ENCODE measurements around the gene FPR2.

Gene FPR2

DNA sequence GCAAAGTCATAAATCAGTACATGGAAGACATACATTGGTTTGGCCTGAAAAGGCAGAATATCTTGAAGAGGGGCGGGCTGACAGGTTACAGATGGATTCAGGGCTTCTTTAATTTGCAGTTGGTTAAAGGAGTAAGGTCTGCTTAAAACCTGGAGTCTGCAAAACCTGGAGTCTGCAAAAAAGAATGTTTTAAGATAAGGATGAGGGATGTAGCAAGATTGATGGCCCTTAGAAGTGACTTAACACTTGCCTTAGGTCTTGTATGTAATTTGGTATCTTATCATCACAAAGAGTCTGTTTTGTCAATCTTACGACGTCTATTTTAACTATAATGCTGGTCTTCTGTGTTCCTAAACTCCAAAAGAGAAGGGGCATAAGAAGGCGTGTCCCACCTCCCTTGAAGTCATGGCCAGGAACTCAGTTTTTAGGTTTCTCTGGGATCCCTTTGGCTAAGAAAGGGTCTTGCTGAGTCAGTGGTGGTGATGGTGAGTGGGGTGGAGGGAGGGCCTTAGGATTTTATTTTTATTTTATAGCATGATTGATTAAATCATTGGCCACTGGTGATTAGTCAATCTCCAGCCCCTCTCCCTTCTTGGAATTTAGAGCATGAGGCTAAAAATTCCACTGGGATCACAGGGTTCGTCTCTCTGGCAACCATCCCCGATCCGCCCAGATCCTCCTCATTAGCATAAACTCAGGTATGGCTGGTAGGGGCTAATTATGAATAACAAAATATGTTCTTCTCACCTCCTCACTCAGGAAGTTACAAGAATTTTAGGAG is 27.0 kb upstream of the FPR2 start:
- DNase-seq (ENCODE audit: low read depth in 1 of 2, low spot score in 1 of 2), result no peak
- no peak overlapping the region for H3K27ac ChIP-seq (replicated peaks)
- H3K27me3 ChIP-seq (ENCODE audit: insufficient read depth, poor library complexity, severe bottlenecking), result no peaks in the 10 kb centered on the region
- TF ChIP-seq GABPA (IDR thresholded peaks at IDR 0.05; ENCODE audit: low read depth) (no peak), POLR2AphosphoS5 (IDR thresholded peaks at IDR 0.05; ENCODE audit: low read depth) (no peak)
- TF ChIP-seq, protein P1, sequence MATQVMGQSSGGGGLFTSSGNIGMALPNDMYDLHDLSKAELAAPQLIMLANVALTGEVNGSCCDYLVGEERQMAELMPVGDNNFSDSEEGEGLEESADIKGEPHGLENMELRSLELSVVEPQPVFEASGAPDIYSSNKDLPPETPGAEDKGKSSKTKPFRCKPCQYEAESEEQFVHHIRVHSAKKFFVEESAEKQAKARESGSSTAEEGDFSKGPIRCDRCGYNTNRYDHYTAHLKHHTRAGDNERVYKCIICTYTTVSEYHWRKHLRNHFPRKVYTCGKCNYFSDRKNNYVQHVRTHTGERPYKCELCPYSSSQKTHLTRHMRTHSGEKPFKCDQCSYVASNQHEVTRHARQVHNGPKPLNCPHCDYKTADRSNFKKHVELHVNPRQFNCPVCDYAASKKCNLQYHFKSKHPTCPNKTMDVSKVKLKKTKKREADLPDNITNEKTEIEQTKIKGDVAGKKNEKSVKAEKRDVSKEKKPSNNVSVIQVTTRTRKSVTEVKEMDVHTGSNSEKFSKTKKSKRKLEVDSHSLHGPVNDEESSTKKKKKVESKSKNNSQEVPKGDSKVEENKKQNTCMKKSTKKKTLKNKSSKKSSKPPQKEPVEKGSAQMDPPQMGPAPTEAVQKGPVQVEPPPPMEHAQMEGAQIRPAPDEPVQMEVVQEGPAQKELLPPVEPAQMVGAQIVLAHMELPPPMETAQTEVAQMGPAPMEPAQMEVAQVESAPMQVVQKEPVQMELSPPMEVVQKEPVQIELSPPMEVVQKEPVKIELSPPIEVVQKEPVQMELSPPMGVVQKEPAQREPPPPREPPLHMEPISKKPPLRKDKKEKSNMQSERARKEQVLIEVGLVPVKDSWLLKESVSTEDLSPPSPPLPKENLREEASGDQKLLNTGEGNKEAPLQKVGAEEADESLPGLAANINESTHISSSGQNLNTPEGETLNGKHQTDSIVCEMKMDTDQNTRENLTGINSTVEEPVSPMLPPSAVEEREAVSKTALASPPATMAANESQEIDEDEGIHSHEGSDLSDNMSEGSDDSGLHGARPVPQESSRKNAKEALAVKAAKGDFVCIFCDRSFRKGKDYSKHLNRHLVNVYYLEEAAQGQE (IDR thresholded peaks at IDR 0.05; ENCODE audit: insufficient replicate concordance, low read depth), result no peak
- TF ChIP-seq, protein P2, sequence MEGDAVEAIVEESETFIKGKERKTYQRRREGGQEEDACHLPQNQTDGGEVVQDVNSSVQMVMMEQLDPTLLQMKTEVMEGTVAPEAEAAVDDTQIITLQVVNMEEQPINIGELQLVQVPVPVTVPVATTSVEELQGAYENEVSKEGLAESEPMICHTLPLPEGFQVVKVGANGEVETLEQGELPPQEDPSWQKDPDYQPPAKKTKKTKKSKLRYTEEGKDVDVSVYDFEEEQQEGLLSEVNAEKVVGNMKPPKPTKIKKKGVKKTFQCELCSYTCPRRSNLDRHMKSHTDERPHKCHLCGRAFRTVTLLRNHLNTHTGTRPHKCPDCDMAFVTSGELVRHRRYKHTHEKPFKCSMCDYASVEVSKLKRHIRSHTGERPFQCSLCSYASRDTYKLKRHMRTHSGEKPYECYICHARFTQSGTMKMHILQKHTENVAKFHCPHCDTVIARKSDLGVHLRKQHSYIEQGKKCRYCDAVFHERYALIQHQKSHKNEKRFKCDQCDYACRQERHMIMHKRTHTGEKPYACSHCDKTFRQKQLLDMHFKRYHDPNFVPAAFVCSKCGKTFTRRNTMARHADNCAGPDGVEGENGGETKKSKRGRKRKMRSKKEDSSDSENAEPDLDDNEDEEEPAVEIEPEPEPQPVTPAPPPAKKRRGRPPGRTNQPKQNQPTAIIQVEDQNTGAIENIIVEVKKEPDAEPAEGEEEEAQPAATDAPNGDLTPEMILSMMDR (IDR thresholded peaks at IDR 0.05; ENCODE audit: insufficient read depth, low read length), result no peak
- H3K4me3 ChIP-seq (replicated peaks; ENCODE audit: insufficient read depth, low read length), result no peak overlapping the region

DNA sequence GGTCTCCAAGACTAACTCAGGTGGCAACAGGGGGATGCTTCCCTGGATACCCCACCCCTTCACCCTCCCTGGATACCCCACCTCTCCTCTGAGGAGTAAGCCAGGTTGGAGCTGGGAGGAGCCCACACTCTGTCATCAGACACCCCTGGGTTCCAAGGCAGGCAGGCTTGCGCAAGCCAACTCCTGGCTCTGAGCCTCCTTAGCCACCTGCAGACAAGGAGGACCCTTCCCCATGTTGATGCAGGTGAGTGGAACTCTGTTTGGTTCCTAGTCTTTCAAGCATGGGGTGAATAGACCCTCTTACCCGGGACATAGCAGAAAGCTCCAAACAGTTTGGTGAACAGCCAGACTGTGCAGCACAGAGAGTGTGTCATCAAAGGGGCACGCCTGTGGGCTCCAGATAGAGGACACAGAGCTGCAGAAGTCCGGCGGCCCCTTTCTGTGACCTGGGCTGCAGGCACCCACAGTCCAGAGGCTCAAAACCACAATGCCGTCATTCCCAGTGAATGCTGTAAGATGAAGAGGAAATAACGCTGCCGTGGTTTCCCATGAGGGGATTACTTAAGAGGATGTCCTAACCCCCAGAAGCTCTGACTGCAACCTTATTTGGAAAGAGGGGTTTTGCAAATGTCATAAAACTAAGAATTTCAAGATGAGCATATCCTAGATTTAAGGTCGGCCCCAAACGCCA is 25.1 kb upstream of the FPR2 start:
- peak in 1 of 2 experiments; percentile 92 for DNase-seq (ENCODE audit: low read depth in 1 of 2, low spot score in 1 of 2)
- H3K27me3 ChIP-seq (ENCODE audit: insufficient read depth, poor library complexity, severe bottlenecking), result no peaks in the 10 kb centered on the region
- peak overlapping the region; percentile 60 for H3K27ac ChIP-seq (replicated peaks)
- no peak overlapping the region for H3K4me3 ChIP-seq (replicated peaks; ENCODE audit: insufficient read depth, low read length)
- peak; percentile 61; the same call in 1 of the 2 replicates for TF ChIP-seq GABPA (IDR thresholded peaks at IDR 0.05; ENCODE audit: low read depth)
- TF ChIP-seq POLR2AphosphoS5 (IDR thresholded peaks at IDR 0.05; ENCODE audit: low read depth), result peak; percentile 77
- TF ChIP-seq SPI1 (IDR thresholded peaks at IDR 0.05; ENCODE audit: borderline replicate concordance, low read depth), result peak; percentile 6; the same call in 1 of the 2 replicates
- TF ChIP-seq, protein P2 (IDR thresholded peaks at IDR 0.05; ENCODE audit: insufficient read depth, low read length), result no peak
- TF ChIP-seq, protein P1 (IDR thresholded peaks at IDR 0.05; ENCODE audit: insufficient replicate concordance, low read depth), result peak; percentile 17

DNA sequence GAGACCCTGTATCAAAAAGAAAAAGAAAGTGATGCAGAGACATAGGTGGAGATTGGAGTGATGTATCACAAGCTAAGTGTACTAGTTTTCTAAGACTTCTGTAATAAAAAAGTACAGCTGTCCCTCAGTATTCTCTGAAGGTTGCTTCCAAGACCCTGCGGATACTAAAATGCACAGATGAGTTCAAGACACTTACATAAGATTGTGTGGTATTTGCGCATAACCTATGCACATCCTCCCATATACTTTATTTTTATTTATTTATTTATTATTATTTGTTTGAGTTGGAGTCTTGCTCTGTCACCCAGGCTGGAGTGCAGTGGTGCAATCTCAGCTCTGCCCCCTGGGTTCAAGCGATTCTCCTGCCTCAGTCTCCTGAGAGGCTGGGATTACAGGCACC is 23.6 kb upstream of the FPR2 start:
- TF ChIP-seq, protein P1 (IDR thresholded peaks at IDR 0.05; ENCODE audit: insufficient replicate concordance, low read depth), result no peak
- TF ChIP-seq SPI1 (IDR thresholded peaks at IDR 0.05; ENCODE audit: borderline replicate concordance, low read depth) (no peak), POLR2AphosphoS5 (IDR thresholded peaks at IDR 0.05; ENCODE audit: low read depth) (no peak), GABPA (IDR thresholded peaks at IDR 0.05; ENCODE audit: low read depth) (no peak)
- TF ChIP-seq, protein P2 (IDR thresholded peaks at IDR 0.05; ENCODE audit: insufficient read depth, low read length), result no peak
- Histone ChIP-seq H3K4me3 (replicated peaks; ENCODE audit: insufficient read depth, low read length) (no peak overlapping the region), H3K27ac (replicated peaks) (no peak overlapping the region), H3K27me3 (ENCODE audit: insufficient read depth, poor library complexity, severe bottlenecking) (no peaks in the 10 kb centered on the region)
- no peak for DNase-seq (ENCODE audit: low read depth in 1 of 2, low spot score in 1 of 2)

Data from HL-60 (cell line).